SIG-M5 treated with dmso at 0.1 percent for 504 hours (cell line): ENCODE measurements around the gene RNASE1.
A peak's percentile ranks its signal among the peaks of the same experiment; 100 is the strongest.
"Not testable (repeated sequence)": the region's sequence is repeated elsewhere in the genome, so short reads cannot be mapped to it uniquely, and the experiment has no call there.

Experiments
- DNase-seq: peaks from one replicate; lab custom pipeline; 2025; ENCODE audit not compliant: unreplicated experiment; lab: John Stamatoyannopoulos, UW

RNASE1 gene

DNA sequence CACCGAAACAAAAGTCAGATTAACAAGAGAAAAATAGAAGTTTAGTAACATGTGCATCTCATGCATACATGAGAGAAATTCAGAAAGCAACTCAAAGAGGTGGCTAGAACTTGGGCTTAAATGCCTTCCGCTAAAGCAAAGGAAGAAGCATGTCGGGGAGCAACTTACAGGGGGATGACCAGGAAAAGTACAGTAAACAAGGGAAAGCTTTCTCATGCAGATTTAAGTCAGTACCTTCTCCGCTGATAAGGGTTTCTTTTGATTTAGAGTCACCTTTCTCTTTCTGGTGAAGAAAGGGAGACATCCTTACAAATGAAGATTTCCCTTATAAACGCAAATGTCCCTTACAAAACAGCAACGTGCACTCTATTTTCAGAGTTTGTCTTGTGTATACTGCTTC, 27.6 kb downstream of the RNASE1 start:
- DNase-seq, result no peak

GRCh38 chr14:20774258-20774824, 28.3 kb downstream of the RNASE1 start:
- no peak for DNase-seq

GRCh38 chr14:20772650-20773049, 30.0 kb downstream of the RNASE1 start:
- no peak for DNase-seq

DNA sequence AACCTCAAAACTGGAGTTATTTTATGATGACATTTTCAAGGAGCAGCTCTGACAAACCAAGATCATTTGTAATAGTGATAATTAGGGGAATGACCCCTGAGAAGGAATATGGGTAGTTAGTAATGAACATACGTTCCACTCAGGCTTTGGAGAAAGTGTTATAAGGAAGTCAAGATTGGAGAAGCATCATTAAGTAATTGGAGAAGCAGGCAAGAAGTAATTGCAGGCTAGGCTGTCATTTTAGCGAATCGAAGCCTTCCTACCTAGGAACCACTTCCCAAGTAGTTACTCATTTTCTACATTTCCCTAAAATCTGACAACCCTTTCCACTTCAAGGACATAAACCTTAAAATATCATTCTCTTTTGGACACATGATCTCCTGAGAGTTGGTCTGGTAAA, 33.2 kb downstream of the RNASE1 start:
- DNase-seq, result no peak

- DNase-seq, result no peak
Measured at GRCh38 chr14:20768593-20768892, 34.1 kb downstream of the RNASE1 start.

GRCh38 chr14:20760950-20761349, 41.7 kb downstream of the RNASE1 start:
- DNase-seq, result no peak

DNA sequence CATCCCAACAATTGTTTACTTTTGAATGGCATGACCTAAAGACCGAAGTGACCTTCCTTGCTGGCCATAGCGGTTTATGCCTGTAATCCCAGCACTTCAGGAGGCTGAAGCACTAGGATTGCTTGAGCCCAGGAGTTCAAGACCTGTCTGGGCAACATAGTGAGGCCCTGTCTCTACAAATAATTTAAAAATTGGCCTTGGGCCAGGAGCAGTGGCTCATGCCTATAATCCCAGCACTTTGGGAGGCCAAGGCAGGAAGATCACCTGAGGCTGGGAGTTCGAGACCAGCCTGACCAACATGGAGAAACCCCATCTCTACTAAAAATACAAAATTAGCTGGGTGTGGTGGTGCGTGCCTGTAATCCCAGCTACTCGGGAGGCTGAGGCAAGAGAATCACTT, 43.2 kb downstream of the RNASE1 start:
- DNase-seq, result not testable (repeated sequence)

DNA sequence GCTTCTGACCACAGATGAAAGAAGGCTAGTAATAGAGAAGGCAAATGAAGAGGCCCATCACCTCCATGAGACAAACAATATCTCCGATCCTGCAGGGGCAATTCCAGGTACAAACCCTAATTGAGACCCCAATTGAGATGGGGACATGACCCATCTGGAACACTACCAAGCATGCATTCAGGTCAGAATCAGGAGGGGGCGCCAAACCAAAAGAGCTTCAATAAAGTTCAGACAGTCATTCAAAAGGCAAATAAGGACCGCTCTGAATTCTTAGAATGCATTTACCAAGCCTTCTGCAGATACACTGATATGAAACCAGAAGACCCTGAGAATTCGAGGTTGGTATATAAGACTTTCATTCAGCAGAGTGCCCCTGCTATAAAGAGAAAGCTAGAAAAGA, 44.7 kb downstream of the RNASE1 start:
- peak; percentile 16 for DNase-seq

DNA sequence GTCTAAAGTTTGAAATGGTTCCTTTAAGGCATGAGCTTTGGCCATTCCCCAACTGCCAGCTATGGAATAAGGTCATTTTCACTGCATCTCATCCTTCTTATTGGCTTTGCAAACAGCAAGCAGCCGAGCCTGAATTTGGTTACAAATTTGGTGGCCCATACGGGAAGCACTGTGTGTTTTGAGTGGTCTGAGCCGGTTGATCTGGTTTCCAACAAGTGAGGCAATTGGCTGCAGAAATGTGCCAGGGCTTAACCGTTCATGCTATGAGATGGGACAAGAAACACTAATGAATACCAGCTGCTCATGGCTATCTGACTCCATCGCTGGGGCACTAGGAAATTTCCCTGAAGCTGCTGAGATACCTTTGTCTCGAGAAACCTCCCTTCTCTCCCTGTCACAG, 47.6 kb downstream of the RNASE1 start:
- DNase-seq, result no peak

GRCh38 chr14:20754308-20754707, 48.3 kb downstream of the RNASE1 start:
- no peak for DNase-seq

GRCh38 chr14:20751963-20752562, 50.6 kb downstream of the RNASE1 start:
- DNase-seq, result no peak
